Stomach (tissue), 4 donors: ENCODE measurements around the gene ARHGAP4.

Source experiments
- EP300 ChIP-seq: sonication (generic); formaldehyde crosslinking; IDR thresholded peaks from one replicate; pipeline ENCODE4 v1.6.1; 2017; ENCODE audit warnings: antibody characterized with exemption
- TF ChIP-seq, protein P1 (sequence below), 7 experiments: fragments of 450-650 bp in 4 of 7; fragments of 200-600 bp in 3 of 7; sonication (generic) in 3 of 7; IDR thresholded peaks; one replicate each; pipeline ENCODE4 v1.5.1; 2016 to 2019; ENCODE audit warnings: antibody characterized with exemption in 7 of 7, control low read depth in 2 of 7, mild to moderate bottlenecking in 1 of 7

DNA sequence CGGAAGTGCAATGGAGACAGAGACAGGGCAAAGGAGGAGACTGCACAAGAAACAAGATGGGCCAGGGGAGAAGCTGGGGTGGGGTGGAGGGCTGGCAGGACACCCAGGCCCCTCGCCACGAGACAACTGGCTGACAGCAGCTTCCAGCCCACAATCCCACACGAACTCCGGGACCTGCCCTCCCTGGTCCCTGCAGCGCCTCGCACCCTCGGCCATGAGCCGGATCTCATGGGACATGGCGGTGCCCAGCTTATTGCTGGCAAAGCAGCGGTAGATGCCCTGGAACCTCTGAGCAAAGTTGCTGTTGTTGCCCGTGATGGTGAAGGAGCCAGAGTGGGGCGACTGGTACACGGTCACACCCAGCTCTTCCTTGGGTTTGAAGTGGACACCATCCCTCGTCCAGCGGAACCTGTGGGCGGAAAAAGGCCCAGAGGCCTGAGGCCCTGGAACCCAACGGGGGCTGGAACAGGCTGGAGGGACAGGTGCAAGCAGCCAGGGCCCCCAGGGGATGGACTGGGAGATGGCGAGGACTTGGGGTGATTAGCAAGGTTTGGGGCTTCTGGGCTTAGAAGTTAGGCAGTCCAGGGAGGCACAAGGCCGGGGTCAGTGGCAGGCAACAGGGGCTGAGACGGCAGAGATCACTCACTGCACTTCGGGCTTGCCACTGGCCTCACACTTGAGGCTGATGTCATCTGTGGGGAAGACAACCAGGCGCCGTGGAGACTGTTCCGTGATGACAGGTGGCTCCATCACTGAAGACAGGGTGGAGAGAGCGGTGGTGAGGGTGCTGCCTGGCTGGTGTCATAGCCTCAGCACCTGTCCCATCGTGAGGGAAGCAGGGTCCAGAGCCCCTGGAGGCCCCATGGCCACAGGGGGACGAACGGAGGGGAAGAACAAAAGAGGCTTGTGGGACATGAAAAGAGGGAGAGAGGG, 53.9 kb downstream of the ARHGAP4 start:
- TF ChIP-seq EP300 = no peak
- TF ChIP-seq, protein P1, sequence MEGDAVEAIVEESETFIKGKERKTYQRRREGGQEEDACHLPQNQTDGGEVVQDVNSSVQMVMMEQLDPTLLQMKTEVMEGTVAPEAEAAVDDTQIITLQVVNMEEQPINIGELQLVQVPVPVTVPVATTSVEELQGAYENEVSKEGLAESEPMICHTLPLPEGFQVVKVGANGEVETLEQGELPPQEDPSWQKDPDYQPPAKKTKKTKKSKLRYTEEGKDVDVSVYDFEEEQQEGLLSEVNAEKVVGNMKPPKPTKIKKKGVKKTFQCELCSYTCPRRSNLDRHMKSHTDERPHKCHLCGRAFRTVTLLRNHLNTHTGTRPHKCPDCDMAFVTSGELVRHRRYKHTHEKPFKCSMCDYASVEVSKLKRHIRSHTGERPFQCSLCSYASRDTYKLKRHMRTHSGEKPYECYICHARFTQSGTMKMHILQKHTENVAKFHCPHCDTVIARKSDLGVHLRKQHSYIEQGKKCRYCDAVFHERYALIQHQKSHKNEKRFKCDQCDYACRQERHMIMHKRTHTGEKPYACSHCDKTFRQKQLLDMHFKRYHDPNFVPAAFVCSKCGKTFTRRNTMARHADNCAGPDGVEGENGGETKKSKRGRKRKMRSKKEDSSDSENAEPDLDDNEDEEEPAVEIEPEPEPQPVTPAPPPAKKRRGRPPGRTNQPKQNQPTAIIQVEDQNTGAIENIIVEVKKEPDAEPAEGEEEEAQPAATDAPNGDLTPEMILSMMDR (IDR thresholded peaks at IDR 0.05) = no peak
